ENCODE results near the gene FBXO24. TPM values are rescaled to one million over a fixed set of nuclear protein-coding genes. Genes with fewer than 3 reads are reported as not detected.

Gene FBXO24
- total and polyA plus RNA-seq, 4 donors, result 0.25 to 1.3 (median 0.33) TPM

DNA sequence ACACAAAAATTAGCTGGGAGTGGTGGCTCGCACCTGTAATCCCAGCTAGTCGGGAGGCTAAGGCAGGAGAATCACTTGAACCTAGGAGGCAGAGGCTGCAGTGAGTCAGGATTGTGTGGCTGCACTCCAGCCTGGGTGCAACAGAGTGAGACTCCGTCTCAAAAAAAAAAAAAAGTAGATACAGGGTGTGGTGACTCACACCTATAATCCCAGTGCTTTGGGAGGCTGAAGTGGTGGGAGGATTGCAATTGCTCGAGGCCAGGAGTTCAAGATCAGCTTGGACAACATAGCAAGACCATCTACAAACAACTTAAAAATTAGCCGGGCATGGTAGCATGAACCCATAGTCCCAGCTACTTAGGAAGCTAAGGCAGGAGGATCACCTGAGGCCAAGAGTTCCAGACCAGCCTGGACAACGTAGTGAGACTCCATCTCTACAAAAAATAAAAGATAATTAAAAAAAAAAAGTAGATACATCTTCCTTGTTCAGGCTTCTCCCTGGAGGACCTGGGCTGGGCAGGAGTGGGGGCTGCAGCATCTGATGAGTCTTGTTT lies 28.3 kb downstream of the FBXO24 start:
- TF ChIP-seq, protein P1, sequence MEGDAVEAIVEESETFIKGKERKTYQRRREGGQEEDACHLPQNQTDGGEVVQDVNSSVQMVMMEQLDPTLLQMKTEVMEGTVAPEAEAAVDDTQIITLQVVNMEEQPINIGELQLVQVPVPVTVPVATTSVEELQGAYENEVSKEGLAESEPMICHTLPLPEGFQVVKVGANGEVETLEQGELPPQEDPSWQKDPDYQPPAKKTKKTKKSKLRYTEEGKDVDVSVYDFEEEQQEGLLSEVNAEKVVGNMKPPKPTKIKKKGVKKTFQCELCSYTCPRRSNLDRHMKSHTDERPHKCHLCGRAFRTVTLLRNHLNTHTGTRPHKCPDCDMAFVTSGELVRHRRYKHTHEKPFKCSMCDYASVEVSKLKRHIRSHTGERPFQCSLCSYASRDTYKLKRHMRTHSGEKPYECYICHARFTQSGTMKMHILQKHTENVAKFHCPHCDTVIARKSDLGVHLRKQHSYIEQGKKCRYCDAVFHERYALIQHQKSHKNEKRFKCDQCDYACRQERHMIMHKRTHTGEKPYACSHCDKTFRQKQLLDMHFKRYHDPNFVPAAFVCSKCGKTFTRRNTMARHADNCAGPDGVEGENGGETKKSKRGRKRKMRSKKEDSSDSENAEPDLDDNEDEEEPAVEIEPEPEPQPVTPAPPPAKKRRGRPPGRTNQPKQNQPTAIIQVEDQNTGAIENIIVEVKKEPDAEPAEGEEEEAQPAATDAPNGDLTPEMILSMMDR (IDR thresholded peaks at IDR 0.05; ENCODE audit: control extremely low read depth, extremely low read depth), result no peak
- no peak for DNase-seq
- H3K36me3 ChIP-seq (ENCODE audit: control insufficient read depth in 4 of 4, insufficient read depth in 4 of 4, low read length in 4 of 4), result peaks cover 0 to 9% (median 0%) of the 10 kb centered on the region in 4 donors
- peaks cover 0 to 11% (median 7%) of the 10 kb centered on the region in 5 donors for H3K4me1 ChIP-seq (ENCODE audit: control insufficient read depth in 5 of 5, insufficient read depth in 5 of 5, low read length in 5 of 5)
- no peak overlapping the region for H3K9ac ChIP-seq (ENCODE audit: insufficient read depth in 1 of 2, low read length in 2 of 2)
- ATAC-seq (ENCODE audit: insufficient read depth, low FRiP score), result no peak
- WGBS, 2 donors, result 79 to 94% methylated on average over 6 of the region's 6 CpGs
- H3K9me3 ChIP-seq (ENCODE audit: control insufficient read depth in 4 of 4, insufficient read depth in 3 of 4, low read length in 3 of 4), result no peaks in the 10 kb centered on the region
- H3K4me3 ChIP-seq, result no peak overlapping the region
- no peaks in the 10 kb centered on the region for H3K27me3 ChIP-seq (ENCODE audit: control insufficient read depth in 3 of 3, insufficient read depth in 3 of 3, low read length in 2 of 3)
- H3K27ac ChIP-seq (ENCODE audit: low read depth in 1 of 2, low read length in 1 of 2), result no peak overlapping the region

DNA sequence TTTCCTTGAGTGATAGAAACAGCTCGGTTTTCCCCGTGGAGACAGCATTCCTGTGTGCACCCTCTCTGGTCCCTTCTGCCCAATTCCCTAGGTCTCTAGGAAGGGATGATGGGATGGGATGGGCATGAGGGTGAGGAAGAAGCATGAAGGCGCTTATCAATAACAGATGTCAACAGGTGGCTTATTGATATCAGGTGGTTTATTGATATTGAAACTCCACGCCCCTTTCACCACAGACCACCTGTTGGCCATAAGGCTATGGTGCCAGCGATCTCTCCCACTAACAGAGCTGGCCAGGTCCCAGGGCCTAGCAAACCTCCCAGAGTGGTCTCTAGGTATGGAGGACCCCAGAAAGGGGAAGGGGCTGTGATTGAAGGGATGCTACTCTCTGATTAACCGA lies 34.1 kb downstream of the FBXO24 start:
- Histone ChIP-seq H3K4me1 (ENCODE audit: control insufficient read depth in 5 of 5, insufficient read depth in 5 of 5, low read length in 5 of 5) (no peaks in the 10 kb centered on the region), H3K9me3 (ENCODE audit: control insufficient read depth in 4 of 4, insufficient read depth in 3 of 4, low read length in 3 of 4) (no peaks in the 10 kb centered on the region), H3K27ac (ENCODE audit: low read depth in 1 of 2, low read length in 1 of 2) (no peak overlapping the region), H3K27me3 (ENCODE audit: control insufficient read depth in 3 of 3, insufficient read depth in 3 of 3, low read length in 2 of 3) (no peaks in the 10 kb centered on the region), H3K9ac (ENCODE audit: insufficient read depth in 1 of 2, low read length in 2 of 2) (no peak overlapping the region), H3K4me3 (no peak overlapping the region), H3K36me3 (ENCODE audit: control insufficient read depth in 4 of 4, insufficient read depth in 4 of 4, low read length in 4 of 4) (peaks cover 0 to 1% (median 0%) of the 10 kb centered on the region in 4 donors)
- ATAC-seq (ENCODE audit: insufficient read depth, low FRiP score) (no peak), DNase-seq (no peak)
- TF ChIP-seq, protein P1 (IDR thresholded peaks at IDR 0.05; ENCODE audit: control extremely low read depth, extremely low read depth), result no peak
- WGBS, 2 donors, result 93 to 97% methylated on average over 6 of the region's 6 CpGs

DNA sequence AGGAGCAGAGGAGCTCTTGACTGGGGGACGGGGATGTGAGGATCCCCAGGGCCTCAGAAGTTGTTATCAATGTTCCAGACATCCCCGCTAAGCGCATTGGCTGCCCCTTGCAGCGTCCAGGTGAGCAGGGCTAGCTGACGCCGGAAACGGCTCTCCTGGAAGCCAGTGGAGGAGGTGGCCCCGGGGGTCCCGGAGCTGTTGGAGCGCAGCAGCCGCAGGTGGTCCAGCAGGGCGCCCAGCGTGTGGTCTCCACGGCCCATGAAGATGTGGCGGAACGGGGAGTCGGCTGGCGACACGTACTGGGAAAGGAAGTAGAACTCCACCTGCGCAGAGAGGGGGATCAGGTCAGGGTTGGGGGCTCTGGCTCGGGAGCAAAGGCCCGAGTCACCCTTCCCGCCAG lies 34.7 kb downstream of the FBXO24 start:
- Histone ChIP-seq H3K36me3 (ENCODE audit: control insufficient read depth in 4 of 4, insufficient read depth in 4 of 4, low read length in 4 of 4) (peaks cover 0 to 1% (median 0%) of the 10 kb centered on the region in 4 donors), H3K27me3 (ENCODE audit: control insufficient read depth in 3 of 3, insufficient read depth in 3 of 3, low read length in 2 of 3) (no peaks in the 10 kb centered on the region), H3K27ac (ENCODE audit: low read depth in 1 of 2, low read length in 1 of 2) (no peak overlapping the region), H3K9me3 (ENCODE audit: control insufficient read depth in 4 of 4, insufficient read depth in 3 of 4, low read length in 3 of 4) (no peaks in the 10 kb centered on the region), H3K9ac (ENCODE audit: insufficient read depth in 1 of 2, low read length in 2 of 2) (no peak overlapping the region), H3K4me3 (no peak overlapping the region), H3K4me1 (ENCODE audit: control insufficient read depth in 5 of 5, insufficient read depth in 5 of 5, low read length in 5 of 5) (no peaks in the 10 kb centered on the region)
- TF ChIP-seq, protein P1 (IDR thresholded peaks at IDR 0.05; ENCODE audit: control extremely low read depth, extremely low read depth), result no peak
- DNase-seq (no peak), ATAC-seq (ENCODE audit: insufficient read depth, low FRiP score) (no peak)
- WGBS, 2 donors, result 96% methylated on average over 23 of the region's 23 CpGs

DNA sequence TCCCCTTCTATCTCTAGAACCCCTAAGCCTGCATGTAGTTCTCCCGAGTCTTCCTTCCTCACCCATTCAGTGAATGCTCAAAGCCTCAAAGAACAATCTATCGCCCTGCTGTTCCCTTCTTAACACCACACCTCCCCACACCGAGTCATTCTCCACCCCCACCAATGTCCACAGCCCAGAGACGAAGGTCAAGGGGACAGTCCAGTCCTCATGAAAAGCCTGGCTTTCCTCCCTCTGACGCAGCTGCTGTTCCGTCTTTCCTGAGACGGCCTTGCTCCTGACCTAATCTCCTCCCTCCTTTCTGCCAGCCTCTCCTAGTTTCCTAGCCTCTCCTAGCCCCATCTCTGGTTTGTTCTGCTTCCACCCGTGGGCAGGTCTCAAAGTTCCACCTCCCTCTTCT lies 35.4 kb downstream of the FBXO24 start:
- peaks cover 0 to 1% (median 0%) of the 10 kb centered on the region in 4 donors for H3K36me3 ChIP-seq (ENCODE audit: control insufficient read depth in 4 of 4, insufficient read depth in 4 of 4, low read length in 4 of 4)
- TF ChIP-seq, protein P1 (IDR thresholded peaks at IDR 0.05; ENCODE audit: control extremely low read depth, extremely low read depth), result no peak
- H3K4me3 ChIP-seq, result no peak overlapping the region
- no peak overlapping the region for H3K27ac ChIP-seq (ENCODE audit: low read depth in 1 of 2, low read length in 1 of 2)
- 85 to 88% methylated on average over 8 of the region's 8 CpGs for WGBS, 2 donors
- H3K4me1 ChIP-seq (ENCODE audit: control insufficient read depth in 5 of 5, insufficient read depth in 5 of 5, low read length in 5 of 5), result peaks cover 0 to 2% (median 0%) of the 10 kb centered on the region in 5 donors
- no peak for ATAC-seq (ENCODE audit: insufficient read depth, low FRiP score)
- no peak for DNase-seq
- H3K9me3 ChIP-seq (ENCODE audit: control insufficient read depth in 4 of 4, insufficient read depth in 3 of 4, low read length in 3 of 4), result no peaks in the 10 kb centered on the region
- no peaks in the 10 kb centered on the region for H3K27me3 ChIP-seq (ENCODE audit: control insufficient read depth in 3 of 3, insufficient read depth in 3 of 3, low read length in 2 of 3)
- H3K9ac ChIP-seq (ENCODE audit: insufficient read depth in 1 of 2, low read length in 2 of 2), result no peak overlapping the region

All from lung (tissue), 12 donors.